Activated effector memory CD4-positive, alpha-beta T cell treated with Interleukin-2 at 50 U/mL for 16 hours (primary cell): ENCODE results near the gene CADPS.

Source experiments
- DNase-seq: peaks from one replicate; pipeline ENCODE4 v3.0.0-alpha.2; 2020

CADPS gene

GRCh38 chr3:62874711-62875557 is at the start of gene CADPS:
CADPS (minus strand) TSS chr3:62875416; CDS start chr3:62875029, 387 bp downstream.
- no peak for DNase-seq

GRCh38 chr3:62923066-62923465 is 47.9 kb upstream of the CADPS start:
- DNase-seq = no peak

- DNase-seq = no peak
Observed at GRCh38 chr3:62922326-62922725, 47.1 kb upstream of the CADPS start.

GRCh38 chr3:62920466-62920784 is 45.2 kb upstream of the CADPS start:
- no peak for DNase-seq

GRCh38 chr3:62919784-62920465 is 44.7 kb upstream of the CADPS start:
- no peak for DNase-seq

GRCh38 chr3:62918777-62919176 is 43.6 kb upstream of the CADPS start:
- DNase-seq = no peak

GRCh38 chr3:62918131-62918530 is 42.9 kb upstream of the CADPS start:
- no peak for DNase-seq

- DNase-seq = no peak
Observed at GRCh38 chr3:62911526-62911925, 36.3 kb upstream of the CADPS start.

- no peak for DNase-seq
Observed at GRCh38 chr3:62905331-62905730, 30.1 kb upstream of the CADPS start.

- DNase-seq = no peak
Observed at GRCh38 chr3:62898530-62899496, 23.6 kb upstream of the CADPS start.

GRCh38 chr3:62895901-62896300 is 20.7 kb upstream of the CADPS start:
- no peak for DNase-seq

- no peak for DNase-seq
Observed at GRCh38 chr3:62892951-62893350, 17.7 kb upstream of the CADPS start.

- DNase-seq = no peak
Observed at GRCh38 chr3:62892045-62892444, 16.8 kb upstream of the CADPS start.

- DNase-seq = no peak
Observed at GRCh38 chr3:62888778-62889177, 13.6 kb upstream of the CADPS start.

GRCh38 chr3:62888180-62888579 is 13.0 kb upstream of the CADPS start:
- DNase-seq = no peak

GRCh38 chr3:62885136-62885535 is 9.9 kb upstream of the CADPS start:
- DNase-seq = no peak

GRCh38 chr3:62884096-62884870 is 9.1 kb upstream of the CADPS start:
- DNase-seq = no peak

GRCh38 chr3:62882676-62883200 is 7.5 kb upstream of the CADPS start:
- DNase-seq = no peak

- DNase-seq = no peak
Observed at GRCh38 chr3:62876064-62876463, 848 bp upstream of the CADPS start.

- DNase-seq = no peak
Observed at GRCh38 chr3:62875558-62876002, 364 bp upstream of the CADPS start.

- no peak for DNase-seq
Observed at GRCh38 chr3:62873761-62874710, 1.2 kb downstream of the CADPS start.
